ENCODE measurements around the gene GSG1L.

GSG1L gene

GRCh38 chr16:27805828-27806351, 257.6 kb downstream of the GSG1L start:
- no peak for DNase-seq

- no peak for DNase-seq
Measured at GRCh38 chr16:27803775-27804549, 259.6 kb downstream of the GSG1L start.

- DNase-seq, result no peak
Measured at GRCh38 chr16:27802664-27803439, 260.7 kb downstream of the GSG1L start.

GRCh38 chr16:27801289-27801945, 262.1 kb downstream of the GSG1L start:
- DNase-seq, result no peak

GRCh38 chr16:27800817-27801216, 262.7 kb downstream of the GSG1L start:
- DNase-seq, result no peak

GRCh38 chr16:27799896-27800295, 263.6 kb downstream of the GSG1L start:
- no peak for DNase-seq

- DNase-seq, result no peak
Measured at GRCh38 chr16:27798241-27798640, 265.3 kb downstream of the GSG1L start.

GRCh38 chr16:27795992-27796614, 267.4 kb downstream of the GSG1L start:
- DNase-seq, result no peak

GRCh38 chr16:27793249-27793622, 270.3 kb downstream of the GSG1L start:
- no peak for DNase-seq

- DNase-seq, result no peak
Measured at GRCh38 chr16:27792486-27793248, 270.8 kb downstream of the GSG1L start.

- DNase-seq, result no peak
Measured at GRCh38 chr16:27791404-27791719, 272.2 kb downstream of the GSG1L start.

GRCh38 chr16:27790546-27791403, 272.7 kb downstream of the GSG1L start:
- no peak for DNase-seq

- DNase-seq, result no peak
Measured at GRCh38 chr16:27789595-27790241, 273.8 kb downstream of the GSG1L start.

GRCh38 chr16:27789150-27789549, 274.4 kb downstream of the GSG1L start:
- no peak for DNase-seq

- DNase-seq, result no peak
Measured at GRCh38 chr16:27787665-27788064, 275.8 kb downstream of the GSG1L start.

GRCh38 chr16:27786923-27787625, 276.4 kb downstream of the GSG1L start:
- DNase-seq, result no peak

- no peak for DNase-seq
Measured at GRCh38 chr16:27786221-27786922, 277.1 kb downstream of the GSG1L start.

GRCh38 chr16:27785307-27785678, 278.2 kb downstream of the GSG1L start:
- DNase-seq, result no peak
